GM18526 (cell line): ENCODE results near the gene XPNPEP3.

ENCODE experiments used
- POLR2A ChIP-seq: IDR thresholded peaks from 3 replicates; pipeline ENCODE4 v1.6.1; 2011; ENCODE audit not compliant: insufficient read length; ENCODE audit errors: extremely low read depth

XPNPEP3 gene

DNA sequence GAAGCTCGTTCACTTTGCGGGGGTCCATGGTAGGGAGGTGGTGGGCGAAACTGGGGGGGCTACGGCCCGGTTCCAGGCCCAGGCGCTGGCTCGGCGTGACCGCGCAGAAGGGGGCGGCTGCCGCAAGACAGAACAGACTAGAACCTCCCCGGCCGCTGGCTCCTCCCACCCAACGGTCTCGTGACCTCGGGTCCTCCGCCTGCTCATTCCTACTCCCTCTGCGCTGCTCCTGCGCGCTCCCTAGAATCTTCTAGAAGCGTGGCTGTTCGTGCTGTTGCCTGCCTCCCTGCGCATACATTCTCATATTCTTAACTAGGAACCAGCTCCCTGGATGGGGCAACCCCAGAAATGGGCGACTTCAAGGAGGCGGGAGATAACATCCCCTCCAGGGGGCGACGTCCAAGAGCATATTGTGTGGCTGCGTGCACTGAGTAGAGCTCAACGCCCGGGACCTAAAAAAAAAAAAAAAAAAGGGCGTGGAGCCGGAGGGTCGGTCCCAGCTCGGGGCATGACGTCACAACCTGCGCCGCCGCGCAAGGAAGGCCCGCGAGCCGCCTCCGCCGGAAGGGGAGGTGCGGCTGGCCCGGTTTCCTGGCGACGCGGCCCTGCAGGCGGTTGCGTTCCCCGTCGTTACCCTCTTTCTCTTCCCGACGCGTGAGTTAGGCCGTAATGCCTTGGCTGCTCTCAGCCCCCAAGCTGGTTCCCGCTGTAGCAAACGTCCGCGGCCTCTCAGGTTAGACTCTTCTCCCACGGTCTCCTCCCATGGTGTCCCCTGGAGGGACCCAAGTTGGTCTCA, at the start of gene XPNPEP3, which contains the start of gene ST13:
XPNPEP3 (plus strand) TSS at position 636 of the 796 bp plus-strand sequence; CDS start at position 670, 34 bp downstream.
ST13 (minus strand) TSS at position 127 of the 796 bp plus-strand sequence; CDS start at position 28, 99 bp downstream.
- peak; percentile 71 for TF ChIP-seq POLR2A

DNA sequence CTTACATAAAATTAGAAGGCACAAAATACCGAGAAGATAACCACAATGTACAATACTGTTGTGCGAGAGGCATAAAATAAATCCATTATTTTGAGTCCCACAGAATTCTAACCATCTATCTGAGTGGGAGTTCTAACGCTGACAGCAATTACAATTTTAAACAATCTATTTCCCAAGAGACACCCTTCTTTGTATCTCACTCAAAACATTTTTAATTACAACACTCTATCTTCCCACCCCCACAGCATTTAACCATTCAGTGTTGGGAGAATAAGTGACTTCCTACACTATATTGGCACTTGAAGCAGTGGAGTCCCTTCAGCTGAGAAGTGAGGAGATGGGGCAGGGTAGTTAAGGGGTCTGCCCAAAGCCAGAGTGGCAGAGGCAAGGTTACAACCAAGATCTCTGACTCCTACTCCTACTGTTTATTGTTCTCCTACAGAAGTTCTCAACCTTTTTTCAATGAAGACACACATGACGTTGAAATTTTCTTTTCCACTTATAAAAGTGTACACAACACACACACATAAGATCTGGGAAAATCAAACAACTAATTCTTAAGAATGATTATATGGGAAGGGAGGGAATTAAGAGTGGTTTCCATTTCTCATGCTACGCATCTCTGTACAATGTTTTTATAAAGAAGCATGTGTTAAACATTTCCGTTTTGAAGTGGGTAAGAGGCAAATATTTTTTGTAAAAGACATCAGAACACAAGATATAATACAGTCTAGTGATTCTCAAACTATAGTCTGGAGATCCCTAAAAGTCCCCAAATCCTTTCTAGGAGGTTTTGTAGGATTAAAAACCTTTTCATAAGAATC, 48.7 kb upstream of the XPNPEP3 start:
- TF ChIP-seq POLR2A = no peak

- TF ChIP-seq POLR2A = no peak
Measured at GRCh38 chr22:40813912-40814315, 43.0 kb upstream of the XPNPEP3 start.

GRCh38 chr22:40817737-40818136, 39.2 kb upstream of the XPNPEP3 start:
- no peak for TF ChIP-seq POLR2A

DNA sequence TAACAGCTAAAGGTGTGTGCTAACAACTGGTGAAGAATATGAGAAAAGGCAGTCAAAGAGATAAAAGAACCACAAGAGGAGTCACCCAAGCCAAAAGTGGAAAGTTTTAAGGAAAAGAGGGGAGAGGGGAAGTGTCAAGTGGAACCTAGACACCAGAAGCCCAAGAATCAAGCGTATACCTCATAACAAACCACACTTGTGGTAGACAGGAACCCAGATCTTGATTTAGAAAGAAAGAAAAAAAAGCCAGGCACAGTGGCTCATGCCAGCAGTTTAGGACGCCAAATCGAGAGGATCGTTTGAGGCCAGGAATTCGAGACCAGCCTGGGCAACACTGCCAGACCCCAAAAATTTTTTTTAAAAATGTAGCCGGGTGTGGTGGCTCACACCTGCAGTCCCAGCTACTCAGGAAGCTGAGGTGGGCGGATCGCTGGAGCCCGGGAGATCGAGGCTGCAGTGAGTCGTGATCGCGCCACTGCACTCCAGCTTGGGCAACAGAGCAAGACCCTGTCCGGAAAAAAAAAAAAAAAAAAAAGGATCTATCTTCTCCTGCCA, 38.7 kb upstream of the XPNPEP3 start:
- TF ChIP-seq POLR2A = no peak

DNA sequence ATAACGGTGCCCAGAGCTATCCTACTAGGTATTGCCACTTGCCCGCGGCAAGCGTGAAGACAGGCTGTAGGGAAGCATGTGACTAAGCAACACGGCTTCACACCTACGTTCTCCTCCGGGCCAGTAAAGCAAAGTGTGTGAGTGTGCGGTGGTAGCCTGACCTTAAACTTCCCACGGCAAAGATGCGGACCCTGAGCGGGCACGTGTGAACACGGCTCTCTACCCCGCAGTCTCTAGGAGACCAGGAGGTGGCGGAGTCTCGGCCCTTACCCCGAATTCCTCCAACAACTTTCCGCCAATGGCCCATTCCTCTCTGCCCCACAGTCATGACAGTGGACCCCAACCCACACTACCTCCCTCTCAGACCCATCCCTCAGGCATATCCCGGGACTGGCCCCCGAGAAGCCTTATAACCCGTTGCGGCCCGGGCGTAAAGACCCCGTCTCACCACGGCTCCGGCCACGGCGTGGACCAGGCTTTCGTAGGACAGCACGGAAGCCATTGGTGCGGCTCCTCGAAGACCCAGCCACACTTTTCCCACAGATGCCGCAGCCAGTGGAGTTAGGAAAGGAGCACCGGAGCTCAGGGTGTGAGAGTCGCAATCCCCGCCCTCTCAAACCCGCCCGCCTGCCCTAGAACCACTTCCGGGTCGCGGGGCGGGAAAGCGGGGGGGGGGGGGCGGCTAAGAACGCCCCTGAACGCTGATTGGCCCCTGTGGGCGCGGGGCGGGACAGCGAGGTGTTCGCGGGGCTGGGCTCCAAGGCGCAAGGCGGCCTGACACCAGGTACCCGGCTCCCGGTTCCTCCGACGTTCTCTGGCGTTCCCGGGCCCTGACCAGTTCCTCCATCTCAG, 38.0 kb upstream of the XPNPEP3 start, which contains the start of gene SLC25A17:
SLC25A17 (minus strand) TSS at position 600 of the 852 bp plus-strand sequence; CDS start at position 502, 98 bp downstream.
- peak; percentile 53 for TF ChIP-seq POLR2A

DNA sequence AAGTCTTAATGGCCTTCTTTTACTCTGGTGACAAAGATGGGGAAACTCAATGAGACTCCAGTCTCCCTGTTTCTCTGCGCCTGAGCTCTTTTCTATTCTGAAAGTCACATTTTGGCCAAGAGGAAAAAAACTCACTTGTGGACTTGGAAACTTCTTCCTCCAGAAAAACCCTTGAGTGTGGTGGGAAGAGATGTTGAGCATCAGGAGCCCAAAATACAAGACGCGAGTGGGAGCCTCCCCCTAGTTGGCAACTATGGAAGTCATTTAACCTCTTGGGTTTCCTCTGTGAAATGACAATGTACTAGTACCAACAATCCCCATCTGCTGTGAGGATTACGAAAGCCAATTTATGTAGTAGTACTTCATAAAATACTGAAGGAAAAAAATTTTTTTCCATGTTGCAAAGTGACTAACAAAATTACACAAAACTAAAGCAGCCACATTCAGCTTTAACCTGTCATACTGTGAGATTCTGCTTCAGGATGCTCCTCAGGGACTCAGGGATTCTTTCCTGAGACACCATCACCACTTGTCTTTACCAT, 37.3 kb upstream of the XPNPEP3 start:
- TF ChIP-seq POLR2A = no peak

GRCh38 chr22:40823426-40823825, 33.5 kb upstream of the XPNPEP3 start:
- TF ChIP-seq POLR2A = no peak

- no peak for TF ChIP-seq POLR2A
Measured at GRCh38 chr22:40826984-40827741, 29.8 kb upstream of the XPNPEP3 start.

DNA sequence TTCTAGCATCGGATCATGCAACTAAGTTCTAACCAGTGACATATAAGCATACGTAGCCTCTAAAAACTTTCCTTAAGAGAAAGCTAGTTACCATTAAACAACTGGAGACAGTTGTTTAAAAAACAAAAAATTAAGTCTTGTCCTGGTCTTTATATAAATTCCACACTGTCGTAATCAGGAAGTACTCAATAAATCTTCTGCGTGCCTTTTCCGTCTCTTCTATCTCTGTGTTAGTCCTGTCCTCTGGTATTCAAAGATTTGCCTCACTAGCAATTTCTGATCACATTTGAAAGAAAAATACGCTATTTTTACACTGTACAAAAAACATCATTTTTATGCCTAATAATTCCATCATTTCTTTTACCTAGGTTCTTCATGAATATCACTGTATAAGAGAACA, 27.8 kb upstream of the XPNPEP3 start:
- TF ChIP-seq POLR2A = no peak

DNA sequence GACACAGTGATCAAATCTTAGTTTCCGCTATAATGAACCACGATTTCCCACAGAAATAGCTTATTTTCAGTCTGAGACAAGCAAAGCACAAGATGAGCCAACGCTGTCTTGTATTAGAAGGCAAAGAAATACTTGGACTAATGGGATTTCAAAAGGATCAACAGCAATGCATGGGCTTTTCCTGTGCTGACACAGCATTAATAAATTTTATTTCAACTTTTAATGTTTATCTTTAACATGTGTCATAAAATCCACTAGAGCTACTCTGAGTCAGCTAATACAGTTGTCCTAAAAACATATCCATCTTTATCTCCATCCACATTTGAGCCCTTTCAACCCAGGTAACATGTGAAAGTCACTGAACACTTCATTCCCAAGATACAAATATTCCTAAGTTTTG, 22.3 kb upstream of the XPNPEP3 start:
- TF ChIP-seq POLR2A = no peak

- no peak for TF ChIP-seq POLR2A
Measured at GRCh38 chr22:40838486-40838885, 18.5 kb upstream of the XPNPEP3 start.

DNA sequence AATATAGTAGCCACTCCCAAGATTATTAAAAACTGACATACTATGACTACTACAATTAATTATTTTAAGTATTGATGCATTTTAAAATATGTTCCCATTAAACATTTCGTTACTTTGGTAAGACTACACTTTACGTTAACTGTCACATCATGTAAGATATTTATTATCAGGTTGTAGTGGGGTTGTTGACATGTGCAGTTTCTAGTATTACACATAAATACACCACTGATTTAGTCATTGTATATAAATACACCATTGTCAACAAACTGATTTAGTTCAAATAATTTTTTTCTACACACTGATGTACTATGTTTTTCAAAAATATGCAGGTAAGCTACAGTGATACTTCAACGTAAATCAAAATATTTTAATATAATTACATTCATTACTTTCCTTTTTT, 12.0 kb upstream of the XPNPEP3 start:
- no peak for TF ChIP-seq POLR2A

DNA sequence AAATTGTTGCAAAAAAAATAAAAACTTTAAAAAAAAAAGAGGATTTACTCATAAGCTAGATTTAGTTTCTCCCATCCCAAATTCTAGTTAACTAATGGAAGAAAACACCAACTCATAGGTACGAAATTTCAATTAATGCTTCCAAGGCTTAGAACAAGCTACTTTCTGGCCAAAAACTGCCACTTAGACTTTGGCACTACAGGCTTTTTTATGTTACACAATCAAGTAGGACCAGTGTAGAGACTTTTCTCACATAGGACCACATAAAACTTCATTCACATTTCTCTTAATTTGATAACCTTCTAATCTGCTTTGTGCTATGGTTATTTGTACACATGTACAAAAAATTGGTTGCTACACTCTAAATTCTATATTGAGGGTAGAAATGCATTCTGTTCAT, 3.6 kb upstream of the XPNPEP3 start:
- TF ChIP-seq POLR2A = no peak

- no peak for TF ChIP-seq POLR2A
Measured at GRCh38 chr22:40853961-40854360, 3.0 kb upstream of the XPNPEP3 start.
